ENCODE data around the gene ZNF598.

ZNF598 gene

DNA sequence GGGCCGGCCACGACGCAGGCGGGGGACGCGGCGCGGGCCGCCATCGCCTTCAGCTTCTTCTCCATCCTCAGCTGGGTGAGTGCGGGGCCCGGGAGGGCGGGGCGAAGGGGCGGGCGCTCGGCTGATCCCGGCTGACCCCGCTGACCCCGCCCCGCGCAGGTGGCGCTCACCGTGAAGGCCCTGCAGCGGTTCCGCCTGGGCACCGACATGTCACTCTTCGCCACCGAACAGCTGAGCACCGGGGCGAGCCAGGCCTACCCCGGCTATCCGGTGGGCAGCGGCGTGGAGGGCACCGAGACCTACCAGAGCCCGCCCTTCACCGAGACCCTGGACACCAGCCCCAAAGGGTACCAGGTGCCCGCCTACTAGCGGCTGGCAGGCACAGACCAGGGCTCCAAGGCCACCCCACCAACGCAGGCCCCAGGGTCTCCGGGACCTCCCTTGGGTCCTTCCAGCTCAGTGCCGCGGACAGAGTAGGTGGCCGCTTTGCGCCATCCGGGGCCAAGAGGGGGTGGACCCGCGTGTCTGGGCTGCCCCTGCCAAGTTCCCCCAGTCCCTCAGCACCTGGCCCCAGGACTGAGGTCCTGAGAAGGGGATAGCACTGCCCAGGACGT lies 16.8 kb downstream of the ZNF598 start:
- no peak for FAIRE-seq

GRCh38 chr16:1991948-1992703 lies 17.5 kb downstream of the ZNF598 start:
- FAIRE-seq = peak; percentile 88
- DNase-seq (ENCODE audit: extremely low spot score, insufficient read length, low read depth) = peak; percentile 96

More for the DNA sequence above, 16.8 kb downstream of the ZNF598 start:
- DNase-seq (ENCODE audit: extremely low spot score, insufficient read length, low read depth) = no peak

- no peak for FAIRE-seq
- no peak for DNase-seq (ENCODE audit: extremely low spot score, insufficient read length, low read depth)
Measured at GRCh38 chr16:1991588-1991947, 18.1 kb downstream of the ZNF598 start.

- DNase-seq (ENCODE audit: extremely low spot score, insufficient read length, low read depth) = no peak
Measured at GRCh38 chr16:1991135-1991551, 18.5 kb downstream of the ZNF598 start.

GRCh38 chr16:1990351-1991134 lies 19.1 kb downstream of the ZNF598 start:
- FAIRE-seq (no peak), DNase-seq (ENCODE audit: extremely low spot score, insufficient read length, low read depth) (no peak)

More at GRCh38 chr16:1991135-1991551, 18.5 kb downstream of the ZNF598 start:
- FAIRE-seq = peak; percentile 93

- FAIRE-seq (no peak), DNase-seq (ENCODE audit: extremely low spot score, insufficient read length, low read depth) (no peak)
Measured at GRCh38 chr16:1990101-1990350, 19.6 kb downstream of the ZNF598 start.

DNA sequence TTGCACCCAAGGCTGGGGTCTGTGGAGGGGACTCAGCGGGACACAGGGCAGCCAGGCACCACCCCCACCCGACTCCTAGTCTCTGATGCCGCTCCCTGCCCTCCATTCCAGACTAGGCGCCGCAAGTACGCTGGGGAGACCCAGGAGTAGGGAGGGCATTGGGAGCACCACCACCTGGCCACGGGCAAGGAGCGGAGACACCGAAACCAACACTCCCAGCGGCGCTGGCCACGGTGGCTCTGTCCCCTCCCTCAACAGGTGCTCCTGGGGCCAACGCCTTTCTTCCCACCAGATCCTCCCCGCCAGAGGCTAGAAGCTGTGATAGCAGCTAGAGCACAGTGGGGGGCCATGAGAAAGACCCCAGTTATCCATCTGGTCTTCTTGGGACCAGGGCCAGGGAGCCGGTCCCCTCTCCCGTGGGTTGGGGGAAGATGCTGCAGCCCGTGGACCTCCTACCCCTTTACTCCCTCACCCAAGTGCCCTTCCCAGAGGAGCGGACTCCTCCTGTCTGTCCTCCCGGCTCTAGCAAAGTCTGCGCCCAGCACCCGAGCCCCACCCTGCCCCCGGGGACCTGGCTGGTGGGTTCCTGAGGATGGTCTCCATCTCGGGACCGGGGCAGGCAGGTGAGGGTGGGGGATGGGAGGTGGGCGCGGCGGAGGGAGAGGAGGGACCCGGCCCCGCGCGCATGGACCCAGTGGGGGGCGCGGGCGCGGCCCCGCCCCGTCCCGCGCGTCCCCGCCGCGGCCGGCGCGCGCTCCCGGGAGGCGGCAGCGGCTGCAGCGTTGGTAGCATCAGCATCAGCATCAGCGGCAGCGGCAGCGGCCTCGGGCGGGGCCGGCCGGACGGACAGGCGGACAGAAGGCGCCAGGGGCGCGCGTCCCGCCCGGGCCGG lies 20.2 kb downstream of the ZNF598 start, which contains the start of gene SYNGR3:
Gene SYNGR3 (plus strand): TSS at position 762 of the 892 bp plus-strand sequence. CDS start 133 bp downstream, outside the sequence.
- DNase-seq (ENCODE audit: extremely low spot score, insufficient read length, low read depth) = no peak
- FAIRE-seq = no peak

DNA sequence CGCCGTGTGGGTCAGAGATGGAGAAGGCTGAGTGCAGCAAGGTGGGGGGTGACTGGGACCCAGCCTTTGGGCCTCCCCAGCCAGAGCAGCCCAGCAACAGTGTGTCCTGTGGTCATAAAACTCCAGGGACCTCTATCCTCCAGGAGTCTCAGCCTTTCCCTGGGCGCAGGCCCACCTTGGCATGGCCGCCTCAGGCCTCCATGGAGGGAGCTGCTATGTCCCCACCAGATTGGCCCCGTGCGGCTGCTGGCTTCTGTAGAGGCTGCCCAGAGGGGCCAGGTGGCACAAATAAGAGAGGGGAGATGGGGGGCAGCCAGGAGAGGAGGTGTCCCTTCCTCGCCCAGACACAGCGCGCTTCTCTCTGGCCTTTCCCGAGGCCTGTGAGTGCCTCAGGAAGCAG lies 22.4 kb downstream of the ZNF598 start:
- FAIRE-seq (no peak), DNase-seq (ENCODE audit: extremely low spot score, insufficient read length, low read depth) (no peak)

DNA sequence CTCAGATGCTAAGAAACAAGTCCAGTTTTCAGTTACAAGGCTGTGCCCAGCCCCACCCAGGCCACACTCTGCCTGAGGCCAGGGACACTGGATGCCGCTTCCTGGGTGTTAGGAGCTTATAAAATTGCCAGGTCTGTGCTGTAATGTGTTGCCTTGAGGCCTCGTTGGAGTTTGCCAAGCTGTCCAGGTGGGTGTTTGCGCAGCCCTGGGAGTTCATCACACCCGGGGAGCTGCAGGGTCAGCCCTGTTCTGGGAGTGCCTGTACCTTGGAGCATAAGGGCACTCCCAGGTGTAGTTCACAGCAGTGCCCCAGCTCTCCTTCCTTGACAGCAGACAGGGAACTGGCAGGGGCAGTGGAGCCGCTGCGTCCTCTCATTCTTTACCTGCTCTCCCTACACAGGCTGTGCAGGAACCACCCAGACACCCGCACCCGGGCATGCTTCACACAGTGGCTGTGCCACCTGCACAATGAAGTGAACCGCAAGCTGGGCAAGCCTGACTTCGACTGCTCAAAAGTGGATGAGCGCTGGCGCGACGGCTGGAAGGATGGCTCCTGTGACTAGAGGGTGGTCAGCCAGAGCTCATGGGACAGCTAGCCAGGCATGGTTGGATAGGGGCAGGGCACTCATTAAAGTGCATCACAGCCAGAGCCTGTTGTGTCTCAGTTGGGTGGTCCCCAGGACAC lies 24.0 kb downstream of the ZNF598 start:
- FAIRE-seq (no peak), DNase-seq (ENCODE audit: extremely low spot score, insufficient read length, low read depth) (no peak)

GRCh38 chr16:1984347-1985225 lies 25.0 kb downstream of the ZNF598 start:
- DNase-seq (ENCODE audit: extremely low spot score, insufficient read length, low read depth) = no peak
- no peak for FAIRE-seq

- DNase-seq (ENCODE audit: extremely low spot score, insufficient read length, low read depth) (peak; percentile 81), FAIRE-seq (peak; percentile 92)
Measured at GRCh38 chr16:1983544-1984346, 25.9 kb downstream of the ZNF598 start, which contains the start of gene GFER. TSS of gene GFER (plus strand) at chr16:1984193. CDS start at chr16:1984219, 26 bp downstream.

- no peak for DNase-seq (ENCODE audit: extremely low spot score, insufficient read length, low read depth)
- no peak for FAIRE-seq
Measured at GRCh38 chr16:1982991-1983543, 26.6 kb downstream of the ZNF598 start.

GRCh38 chr16:1982013-1982433 lies 27.6 kb downstream of the ZNF598 start:
- no peak for DNase-seq (ENCODE audit: extremely low spot score, insufficient read length, low read depth)
- FAIRE-seq = no peak

DNA sequence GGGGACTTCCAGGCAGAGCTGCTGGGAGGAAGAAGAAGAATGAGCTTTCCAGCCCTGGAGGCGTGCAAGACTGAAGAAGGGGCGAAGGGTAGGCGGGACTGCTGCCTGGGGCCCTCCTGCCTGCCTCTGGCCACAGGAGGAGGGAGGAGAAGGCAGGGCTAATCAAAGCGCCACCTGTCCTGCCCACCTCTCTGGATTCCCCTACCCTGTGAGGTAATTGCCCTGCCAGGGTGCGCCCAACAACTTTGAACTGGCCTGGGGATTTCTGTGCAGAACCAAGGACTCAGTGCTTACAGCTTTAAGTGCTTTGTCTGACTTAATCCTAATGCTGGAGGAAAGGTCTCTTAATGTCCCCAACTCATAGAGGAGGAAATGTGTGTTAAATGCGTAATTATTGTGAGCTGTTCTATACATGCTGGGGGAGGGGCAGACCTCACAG lies 28.2 kb downstream of the ZNF598 start, which contains the start of gene NOXO1:
Gene NOXO1 (minus strand): TSS at position 72 of the 439 bp plus-strand sequence. CDS start 290 bp downstream, outside the sequence.
- DNase-seq (ENCODE audit: extremely low spot score, insufficient read length, low read depth) (no peak), FAIRE-seq (no peak)

DNA sequence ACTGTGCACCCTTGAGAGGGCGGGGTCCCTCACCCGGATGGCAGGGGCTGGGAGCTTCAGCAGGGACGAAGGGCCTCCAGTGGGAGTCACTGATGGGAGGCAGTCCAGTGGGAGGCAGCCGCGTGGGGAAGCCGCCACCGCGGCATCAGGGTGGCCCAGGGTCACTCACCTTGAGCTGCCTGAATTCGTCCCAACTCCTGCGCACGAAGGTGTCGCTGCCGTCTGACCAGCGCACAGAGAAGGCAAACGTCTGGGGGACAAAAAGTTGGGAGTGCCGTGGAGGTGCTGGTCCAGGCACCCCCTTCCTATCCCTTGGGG lies 28.9 kb downstream of the ZNF598 start:
- DNase-seq (ENCODE audit: extremely low spot score, insufficient read length, low read depth) (no peak), FAIRE-seq (no peak)

DNA sequence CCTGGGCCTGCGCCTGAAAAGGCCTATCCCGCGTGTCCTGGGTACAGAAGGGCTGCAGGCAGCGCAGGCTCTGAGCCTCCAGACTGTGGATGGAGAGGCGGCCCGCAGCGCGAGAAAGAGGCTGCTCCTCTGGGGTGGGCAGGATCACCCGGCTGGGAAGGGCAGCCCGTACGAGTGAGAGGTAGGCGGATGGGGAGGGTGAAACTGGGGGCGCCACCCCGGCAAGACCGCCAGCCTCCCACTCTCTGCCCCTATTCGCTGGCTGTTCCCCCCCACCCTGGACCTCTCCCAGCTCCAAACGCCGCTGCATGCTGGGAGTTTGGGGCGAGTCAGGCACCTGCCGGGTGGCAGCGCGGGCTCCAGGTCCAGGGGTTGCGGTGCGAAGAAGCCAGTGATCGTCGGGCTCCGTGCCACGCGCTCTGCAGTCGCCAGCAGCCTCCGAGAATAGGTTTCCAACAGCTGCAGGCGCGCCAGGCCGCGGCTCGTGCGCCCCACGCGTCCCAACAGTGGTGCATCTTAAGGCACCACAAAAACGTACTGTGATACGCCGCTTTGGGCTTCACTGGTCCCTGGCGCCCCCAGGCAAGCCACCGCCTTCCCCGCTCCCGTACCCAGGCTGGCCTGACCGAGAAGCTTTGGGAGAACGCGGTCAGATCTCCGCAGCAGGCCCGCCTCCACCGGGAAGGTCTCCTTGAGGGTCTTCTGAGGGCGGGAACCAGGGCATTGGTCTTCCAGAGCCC lies 29.4 kb downstream of the ZNF598 start:
- FAIRE-seq (no peak), DNase-seq (ENCODE audit: extremely low spot score, insufficient read length, low read depth) (no peak)
